K562 (cell line): Measurements from ENCODE around the gene GALNT15. TPM values are rescaled to one million over a fixed set of nuclear protein-coding genes. Genes with fewer than 3 reads are reported as not detected.

ENCODE experiments used
- CBX2 ChIP-seq: fragments of 200-600 bp; sonication (generic); IDR thresholded peaks from one replicate; pipeline ENCODE4 v1.6.1; 2012; ENCODE audit warnings: mild to moderate bottlenecking, low read length, inconsistent platforms; ENCODE audit not compliant: insufficient read depth, poor library complexity, severe bottlenecking
- CCAR2 ChIP-seq: fragments of 200-400 bp; formaldehyde crosslinking; IDR thresholded peaks from 2 replicates; pipeline ENCODE4 v1.6.1; 2017; ENCODE audit warnings: mild to moderate bottlenecking, low read depth, low read length
- COPS2 ChIP-seq: fragments of 450-650 bp; conservative IDR thresholded peaks from 2 replicates; pipeline ENCODE4 v1.6.1; 2016; ENCODE audit warnings: mild to moderate bottlenecking, moderate library complexity
- E2F5 ChIP-seq: sonication (generic); formaldehyde crosslinking; IDR thresholded peaks from 2 replicates; pipeline ENCODE4 v1.8.0; 2022; ENCODE audit warnings: mild to moderate bottlenecking, missing genetic modification reagents
- ESRRA ChIP-seq: fragments of 450-650 bp; IDR thresholded peaks from 2 replicates; pipeline ENCODE4 v1.6.1; 2014; ENCODE audit warnings: low read depth, mild to moderate bottlenecking, moderate library complexity, borderline replicate concordance
- ESRRB ChIP-seq: fragments of 250-450 bp; sonication (Bioruptor Pico); IDR thresholded peaks from 2 replicates; pipeline ENCODE4 v1.5.0; 2020; ENCODE audit warnings: mild to moderate bottlenecking, moderate library complexity, borderline replicate concordance
- IRF2 ChIP-seq: sonication (generic); formaldehyde crosslinking; IDR thresholded peaks from 2 replicates; pipeline ENCODE4 v1.8.1; 2022; ENCODE audit warnings: mild to moderate bottlenecking, missing genetic modification reagents
- IRF9 ChIP-seq: fragments of 450-650 bp; IDR thresholded peaks from 2 replicates; pipeline ENCODE4 v1.6.1; 2016; ENCODE audit warnings: missing biosample characterization, missing genetic modification characterization
- MCM3 ChIP-seq: fragments of 450-650 bp; IDR thresholded peaks from 2 replicates; pipeline ENCODE4 v1.6.1; 2016
- MEIS2 ChIP-seq: fragments of 450-650 bp; IDR thresholded peaks from 2 replicates; pipeline ENCODE4 v1.6.1; 2014; ENCODE audit warnings: mild to moderate bottlenecking; ENCODE audit not compliant: partially characterized antibody
- NBN ChIP-seq: fragments of 450-650 bp; IDR thresholded peaks from 2 replicates; pipeline ENCODE4 v1.6.1; 2016; ENCODE audit warnings: low read depth, mild to moderate bottlenecking
- NFATC3 ChIP-seq: fragments of 450-650 bp; IDR thresholded peaks from 2 replicates; pipeline ENCODE4 v1.6.1; 2017; ENCODE audit warnings: mild to moderate bottlenecking
- NKRF ChIP-seq: fragments of 450-650 bp; IDR thresholded peaks from 2 replicates; pipeline ENCODE4 v1.6.1; 2016; ENCODE audit warnings: borderline replicate concordance
- POLR3G ChIP-seq: IDR thresholded peaks from 2 replicates; pipeline ENCODE4 v1.6.1; 2011; ENCODE audit not compliant: insufficient read length, insufficient replicate concordance; ENCODE audit errors: extremely low read depth
- THRAP3 ChIP-seq: fragments of 450-650 bp; IDR thresholded peaks from 2 replicates; pipeline ENCODE4 v1.6.1; 2016; ENCODE audit warnings: mild to moderate bottlenecking, inconsistent platforms, borderline replicate concordance
- ZNF316 ChIP-seq: fragments of 450-650 bp; IDR thresholded peaks from 2 replicates; pipeline ENCODE4 v1.6.1; 2016
- ZNF445 ChIP-seq: fragments of 250-450 bp; sonication (Bioruptor Pico); IDR thresholded peaks from 2 replicates; pipeline ENCODE4 v1.4.0; 2020; ENCODE audit warnings: low read depth, mild to moderate bottlenecking, moderate library complexity
- ZNF780A ChIP-seq: fragments of 250-450 bp; sonication (Bioruptor Pico); IDR thresholded peaks from 2 replicates; pipeline ENCODE4 v1.5.0; 2021; ENCODE audit warnings: mild to moderate bottlenecking
- polyA plus RNA-seq, 8 experiments: library from polyadenylated mRNA; depleted of rRNA in 4 of 8; stranded (reverse) in 5 of 8; unstranded in 3 of 8; fragments of >200 nt; fragmentation: Nextera tagmentation in 2 of 8; fragmentation: Illumina TruSeq in 1 of 8; extraction: Ambion mirVana in 2 of 8; extraction: Trizol in 1 of 8; gene quantifications; 2 replicates each; pipeline versions ENCODE4 v1.2.1 to v1.2.3, GENCODE V29; 2011 to 2014; ENCODE audit warnings: inconsistent platforms in 1 of 8, missing spikeins in 1 of 8
- total RNA-seq, 7 experiments: library from RNA; depleted of rRNA in 6 of 7; stranded (reverse); fragments of >200 nt in 6 of 7; fragmentation: Illumina TruSeq in 2 of 7; extraction: Trizol in 2 of 7; gene quantifications; 2 replicates each; pipeline versions ENCODE4 v1.2.1 to v1.2.3, GENCODE V29; 2011 to 2021; ENCODE audit warnings: low replicate concordance in 1 of 7
- TF ChIP-seq, protein P1 (sequence below), 2 experiments: fragments of 450-650 bp; IDR thresholded peaks; 2 replicates each; pipeline ENCODE4 v1.6.1; 2018; ENCODE audit warnings: mild to moderate bottlenecking in 2 of 2, low read depth in 1 of 2; ENCODE audit not compliant: partially characterized antibody in 2 of 2

Gene GALNT15
- total and polyA plus RNA-seq, 9 of the 15 experiments (the other 6 are each of a cell fraction or from before 2014, with no cell fraction given), result not detected

GRCh38 chr3:16264708-16265454, 90.4 kb downstream of the GALNT15 start, which contains the start of the genes DPH3 and OXNAD1 (continued):
- peak; percentile 89 for TF ChIP-seq NKRF
- no peak for TF ChIP-seq ESRRB (CRISPR knock-in tag)
- no peak for TF ChIP-seq IRF9
- peak; percentile 96 for TF ChIP-seq NBN
- TF ChIP-seq E2F5 (CRISPR knock-in tag), result no peak
- no peak for TF ChIP-seq MCM3
- TF ChIP-seq MEIS2, result peak; percentile 38
- peak; percentile 98 for TF ChIP-seq ESRRA
- no peak for TF ChIP-seq IRF2 (CRISPR knock-in tag)
- TF ChIP-seq THRAP3, result no peak
- TF ChIP-seq CBX2, result no peak
- no peak for TF ChIP-seq CCAR2
- no peak for TF ChIP-seq NFATC3
- TF ChIP-seq, protein P1, sequence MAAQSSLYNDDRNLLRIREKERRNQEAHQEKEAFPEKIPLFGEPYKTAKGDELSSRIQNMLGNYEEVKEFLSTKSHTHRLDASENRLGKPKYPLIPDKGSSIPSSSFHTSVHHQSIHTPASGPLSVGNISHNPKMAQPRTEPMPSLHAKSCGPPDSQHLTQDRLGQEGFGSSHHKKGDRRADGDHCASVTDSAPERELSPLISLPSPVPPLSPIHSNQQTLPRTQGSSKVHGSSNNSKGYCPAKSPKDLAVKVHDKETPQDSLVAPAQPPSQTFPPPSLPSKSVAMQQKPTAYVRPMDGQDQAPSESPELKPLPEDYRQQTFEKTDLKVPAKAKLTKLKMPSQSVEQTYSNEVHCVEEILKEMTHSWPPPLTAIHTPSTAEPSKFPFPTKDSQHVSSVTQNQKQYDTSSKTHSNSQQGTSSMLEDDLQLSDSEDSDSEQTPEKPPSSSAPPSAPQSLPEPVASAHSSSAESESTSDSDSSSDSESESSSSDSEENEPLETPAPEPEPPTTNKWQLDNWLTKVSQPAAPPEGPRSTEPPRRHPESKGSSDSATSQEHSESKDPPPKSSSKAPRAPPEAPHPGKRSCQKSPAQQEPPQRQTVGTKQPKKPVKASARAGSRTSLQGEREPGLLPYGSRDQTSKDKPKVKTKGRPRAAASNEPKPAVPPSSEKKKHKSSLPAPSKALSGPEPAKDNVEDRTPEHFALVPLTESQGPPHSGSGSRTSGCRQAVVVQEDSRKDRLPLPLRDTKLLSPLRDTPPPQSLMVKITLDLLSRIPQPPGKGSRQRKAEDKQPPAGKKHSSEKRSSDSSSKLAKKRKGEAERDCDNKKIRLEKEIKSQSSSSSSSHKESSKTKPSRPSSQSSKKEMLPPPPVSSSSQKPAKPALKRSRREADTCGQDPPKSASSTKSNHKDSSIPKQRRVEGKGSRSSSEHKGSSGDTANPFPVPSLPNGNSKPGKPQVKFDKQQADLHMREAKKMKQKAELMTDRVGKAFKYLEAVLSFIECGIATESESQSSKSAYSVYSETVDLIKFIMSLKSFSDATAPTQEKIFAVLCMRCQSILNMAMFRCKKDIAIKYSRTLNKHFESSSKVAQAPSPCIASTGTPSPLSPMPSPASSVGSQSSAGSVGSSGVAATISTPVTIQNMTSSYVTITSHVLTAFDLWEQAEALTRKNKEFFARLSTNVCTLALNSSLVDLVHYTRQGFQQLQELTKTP (IDR thresholded peaks at IDR 0.05; ENCODE audit: low read depth in 1 of 2, partially characterized antibody in 2 of 2), result peak in 1 of 2 experiments; percentile 41
- TF ChIP-seq ZNF316, result no peak
- TF ChIP-seq ZNF780A, result no peak
- no peak for TF ChIP-seq COPS2
- no peak for TF ChIP-seq POLR3G
- no peak for TF ChIP-seq ZNF445 (CRISPR knock-in tag)
